Measurements from ENCODE around the gene PMS2. TPM values are rescaled to one million over a fixed set of nuclear protein-coding genes. Genes with fewer than 3 reads are reported as not detected.

The PMS2 gene
- total and polyA plus RNA-seq, 4 donors = 1.9 to 7.2 (median 4.9) TPM

DNA sequence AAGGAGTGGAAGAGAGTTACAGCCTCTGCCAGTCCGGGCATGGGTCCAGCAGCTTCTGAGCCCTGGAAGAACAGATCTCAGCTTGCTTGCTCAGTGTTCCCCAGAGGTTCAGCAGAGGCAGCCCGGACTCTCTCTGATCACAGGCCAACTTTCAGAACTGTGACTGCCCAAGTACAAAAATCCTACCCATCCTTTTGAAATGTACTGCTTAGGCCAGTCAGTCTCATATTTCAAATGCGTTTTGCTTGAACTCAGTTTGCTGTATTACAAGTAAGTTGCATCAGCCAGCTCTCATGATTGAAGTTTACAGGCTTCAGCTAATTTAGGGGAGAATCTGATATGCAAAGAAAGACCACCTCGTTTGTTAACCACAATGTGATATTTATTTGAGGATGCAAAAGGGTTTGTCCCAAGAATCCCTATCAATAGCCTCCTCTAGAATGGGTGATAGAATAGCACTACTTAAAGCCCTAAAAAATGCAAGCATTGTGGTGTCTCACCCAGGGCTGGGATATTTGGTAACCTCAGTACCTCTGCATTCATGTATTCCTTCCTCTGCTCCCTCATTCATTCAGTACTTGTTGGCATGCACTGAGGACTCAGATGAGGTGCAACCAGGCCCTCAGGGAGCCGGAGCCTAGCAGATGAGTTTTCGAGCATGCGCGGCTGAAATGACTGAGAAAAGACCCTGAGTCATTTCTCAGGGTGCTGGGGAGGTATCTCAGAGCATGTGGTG, 7.2 kb upstream of the PMS2 start:
- Histone ChIP-seq H3K4me1 (ENCODE audit: control insufficient read depth in 4 of 4, insufficient read depth in 4 of 4, low read length in 3 of 4) (peaks cover 0 to 37% (median 31%) of the 10 kb centered on the region in 4 donors), H3K36me3 (ENCODE audit: control insufficient read depth in 4 of 4, insufficient read depth in 3 of 4, low read depth in 1 of 4, low read length in 3 of 4) (peaks cover 8 to 48% (median 33%) of the 10 kb centered on the region in 4 donors), H3K27ac (ENCODE audit: low read depth in 1 of 2, low read length in 2 of 2) (peak overlapping the region in 1 of 2 donors; percentile 36), H3K9me3 (ENCODE audit: control insufficient read depth in 4 of 4, low read length in 3 of 4) (no peaks in the 10 kb centered on the region), H3K9ac (ENCODE audit: low read depth in 1 of 2, low read length in 2 of 2) (peak overlapping the region in 1 of 2 donors; percentile 64), H3K27me3 (ENCODE audit: control insufficient read depth in 4 of 4, insufficient read depth in 4 of 4, low read length in 3 of 4) (no peaks in the 10 kb centered on the region), H3K4me3 (ENCODE audit: low read depth in 1 of 3, low read length in 3 of 3) (no peak overlapping the region)
- TF ChIP-seq, protein P1, sequence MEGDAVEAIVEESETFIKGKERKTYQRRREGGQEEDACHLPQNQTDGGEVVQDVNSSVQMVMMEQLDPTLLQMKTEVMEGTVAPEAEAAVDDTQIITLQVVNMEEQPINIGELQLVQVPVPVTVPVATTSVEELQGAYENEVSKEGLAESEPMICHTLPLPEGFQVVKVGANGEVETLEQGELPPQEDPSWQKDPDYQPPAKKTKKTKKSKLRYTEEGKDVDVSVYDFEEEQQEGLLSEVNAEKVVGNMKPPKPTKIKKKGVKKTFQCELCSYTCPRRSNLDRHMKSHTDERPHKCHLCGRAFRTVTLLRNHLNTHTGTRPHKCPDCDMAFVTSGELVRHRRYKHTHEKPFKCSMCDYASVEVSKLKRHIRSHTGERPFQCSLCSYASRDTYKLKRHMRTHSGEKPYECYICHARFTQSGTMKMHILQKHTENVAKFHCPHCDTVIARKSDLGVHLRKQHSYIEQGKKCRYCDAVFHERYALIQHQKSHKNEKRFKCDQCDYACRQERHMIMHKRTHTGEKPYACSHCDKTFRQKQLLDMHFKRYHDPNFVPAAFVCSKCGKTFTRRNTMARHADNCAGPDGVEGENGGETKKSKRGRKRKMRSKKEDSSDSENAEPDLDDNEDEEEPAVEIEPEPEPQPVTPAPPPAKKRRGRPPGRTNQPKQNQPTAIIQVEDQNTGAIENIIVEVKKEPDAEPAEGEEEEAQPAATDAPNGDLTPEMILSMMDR (IDR thresholded peaks at IDR 0.05; ENCODE audit: low read depth, low read length, missing input control) = no peak
- peak in 1 of 2 donors; percentile 18 for TF ChIP-seq RAD21 (IDR thresholded peaks at IDR 0.05)
- TF ChIP-seq HNF4A (conservative IDR thresholded peaks at IDR 0.05) = peak; percentile 14 to 64
- TF ChIP-seq FOXA2 (IDR thresholded peaks at IDR 0.05) = no peak
- TF ChIP-seq SP1 (IDR thresholded peaks at IDR 0.05) = peak; percentile 41
- TF ChIP-seq, protein P2, sequence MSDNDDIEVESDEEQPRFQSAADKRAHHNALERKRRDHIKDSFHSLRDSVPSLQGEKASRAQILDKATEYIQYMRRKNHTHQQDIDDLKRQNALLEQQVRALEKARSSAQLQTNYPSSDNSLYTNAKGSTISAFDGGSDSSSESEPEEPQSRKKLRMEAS (IDR thresholded peaks at IDR 0.05) = no peak
- no peak for TF ChIP-seq JUND (IDR thresholded peaks at IDR 0.05)
- peak; percentile 8 to 60 for TF ChIP-seq RXRA (IDR thresholded peaks at IDR 0.05)
- TF ChIP-seq HNF4G (IDR thresholded peaks at IDR 0.05) = no peak
- TF ChIP-seq NR2F2 (IDR thresholded peaks at IDR 0.05) = no peak
- TF ChIP-seq, protein P3, sequence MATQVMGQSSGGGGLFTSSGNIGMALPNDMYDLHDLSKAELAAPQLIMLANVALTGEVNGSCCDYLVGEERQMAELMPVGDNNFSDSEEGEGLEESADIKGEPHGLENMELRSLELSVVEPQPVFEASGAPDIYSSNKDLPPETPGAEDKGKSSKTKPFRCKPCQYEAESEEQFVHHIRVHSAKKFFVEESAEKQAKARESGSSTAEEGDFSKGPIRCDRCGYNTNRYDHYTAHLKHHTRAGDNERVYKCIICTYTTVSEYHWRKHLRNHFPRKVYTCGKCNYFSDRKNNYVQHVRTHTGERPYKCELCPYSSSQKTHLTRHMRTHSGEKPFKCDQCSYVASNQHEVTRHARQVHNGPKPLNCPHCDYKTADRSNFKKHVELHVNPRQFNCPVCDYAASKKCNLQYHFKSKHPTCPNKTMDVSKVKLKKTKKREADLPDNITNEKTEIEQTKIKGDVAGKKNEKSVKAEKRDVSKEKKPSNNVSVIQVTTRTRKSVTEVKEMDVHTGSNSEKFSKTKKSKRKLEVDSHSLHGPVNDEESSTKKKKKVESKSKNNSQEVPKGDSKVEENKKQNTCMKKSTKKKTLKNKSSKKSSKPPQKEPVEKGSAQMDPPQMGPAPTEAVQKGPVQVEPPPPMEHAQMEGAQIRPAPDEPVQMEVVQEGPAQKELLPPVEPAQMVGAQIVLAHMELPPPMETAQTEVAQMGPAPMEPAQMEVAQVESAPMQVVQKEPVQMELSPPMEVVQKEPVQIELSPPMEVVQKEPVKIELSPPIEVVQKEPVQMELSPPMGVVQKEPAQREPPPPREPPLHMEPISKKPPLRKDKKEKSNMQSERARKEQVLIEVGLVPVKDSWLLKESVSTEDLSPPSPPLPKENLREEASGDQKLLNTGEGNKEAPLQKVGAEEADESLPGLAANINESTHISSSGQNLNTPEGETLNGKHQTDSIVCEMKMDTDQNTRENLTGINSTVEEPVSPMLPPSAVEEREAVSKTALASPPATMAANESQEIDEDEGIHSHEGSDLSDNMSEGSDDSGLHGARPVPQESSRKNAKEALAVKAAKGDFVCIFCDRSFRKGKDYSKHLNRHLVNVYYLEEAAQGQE (IDR thresholded peaks at IDR 0.05) = no peak
- TF ChIP-seq GABPA (IDR thresholded peaks at IDR 0.05 in 1 of 2, conservative IDR thresholded peaks at IDR 0.05 in 1 of 2) = no peak
- WGBS = 68% methylated on average over 8 of the region's 8 CpGs
- no peak for DNase-seq (ENCODE audit: low spot score)

DNA sequence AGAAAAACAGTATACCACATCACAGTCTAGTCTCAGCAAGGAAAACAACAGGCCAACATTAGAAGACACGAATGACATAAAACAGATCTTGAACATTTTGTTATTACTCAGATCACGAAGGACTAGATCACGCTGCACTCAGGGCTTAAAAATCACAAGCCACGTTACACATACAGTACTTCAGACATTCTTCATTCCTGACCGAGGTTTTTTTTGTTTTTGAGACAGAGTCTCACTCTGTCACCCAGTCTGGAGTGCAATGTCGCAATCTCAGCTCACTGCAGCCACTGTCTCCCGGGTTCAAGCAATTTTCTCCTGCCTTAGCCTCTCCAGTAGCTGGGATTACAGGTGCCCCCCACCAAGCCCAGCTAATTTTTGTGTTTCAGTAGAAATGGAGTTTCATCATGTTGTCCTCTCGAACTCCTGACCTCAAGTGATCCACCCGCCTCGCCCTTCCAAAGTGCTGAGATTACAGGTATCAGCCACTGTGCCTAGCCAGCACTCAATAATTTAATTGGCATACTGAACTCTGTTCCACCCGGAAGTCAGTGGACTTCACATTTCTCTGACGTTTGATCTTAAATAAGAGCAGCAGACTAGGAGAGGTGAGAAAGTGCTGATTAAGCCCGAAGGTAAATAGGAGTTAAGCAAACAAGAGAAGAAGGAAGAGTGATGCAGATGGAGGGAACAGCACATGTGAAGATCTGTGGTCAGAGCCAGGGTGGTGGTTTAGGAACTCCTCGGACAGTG, 3.7 kb upstream of the PMS2 start:
- H3K27ac ChIP-seq (ENCODE audit: low read depth in 1 of 2, low read length in 2 of 2) = peak overlapping the region; percentile 76 to 90
- WGBS = 29% methylated on average over 14 of the region's 14 CpGs
- TF ChIP-seq HNF4G (IDR thresholded peaks at IDR 0.05) = peak; percentile 75
- TF ChIP-seq, protein P4, sequence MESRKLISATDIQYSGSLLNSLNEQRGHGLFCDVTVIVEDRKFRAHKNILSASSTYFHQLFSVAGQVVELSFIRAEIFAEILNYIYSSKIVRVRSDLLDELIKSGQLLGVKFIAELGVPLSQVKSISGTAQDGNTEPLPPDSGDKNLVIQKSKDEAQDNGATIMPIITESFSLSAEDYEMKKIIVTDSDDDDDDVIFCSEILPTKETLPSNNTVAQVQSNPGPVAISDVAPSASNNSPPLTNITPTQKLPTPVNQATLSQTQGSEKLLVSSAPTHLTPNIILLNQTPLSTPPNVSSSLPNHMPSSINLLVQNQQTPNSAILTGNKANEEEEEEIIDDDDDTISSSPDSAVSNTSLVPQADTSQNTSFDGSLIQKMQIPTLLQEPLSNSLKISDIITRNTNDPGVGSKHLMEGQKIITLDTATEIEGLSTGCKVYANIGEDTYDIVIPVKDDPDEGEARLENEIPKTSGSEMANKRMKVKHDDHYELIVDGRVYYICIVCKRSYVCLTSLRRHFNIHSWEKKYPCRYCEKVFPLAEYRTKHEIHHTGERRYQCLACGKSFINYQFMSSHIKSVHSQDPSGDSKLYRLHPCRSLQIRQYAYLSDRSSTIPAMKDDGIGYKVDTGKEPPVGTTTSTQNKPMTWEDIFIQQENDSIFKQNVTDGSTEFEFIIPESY (IDR thresholded peaks at IDR 0.05) = peak; percentile 74
- TF ChIP-seq YY1 (IDR thresholded peaks at IDR 0.05) = peak; percentile 57
- TF ChIP-seq, protein P2 (IDR thresholded peaks at IDR 0.05) = peak; percentile 76
- peak in 1 of 2 donors; percentile 60 for TF ChIP-seq JUND (IDR thresholded peaks at IDR 0.05)
- peak; percentile 87 for TF ChIP-seq FOXA2 (IDR thresholded peaks at IDR 0.05)
- TF ChIP-seq SP1 (IDR thresholded peaks at IDR 0.05) = peak; percentile 94
- TF ChIP-seq FOXA1 (IDR thresholded peaks at IDR 0.05) = peak; percentile 64
- TF ChIP-seq EGR1 (IDR thresholded peaks at IDR 0.05; ENCODE audit: low read depth in 2 of 2) = no peak
- TF ChIP-seq RAD21 (IDR thresholded peaks at IDR 0.05) = no peak
- peak; percentile 19 for TF ChIP-seq TAF1 (conservative IDR thresholded peaks at IDR 0.05)
- TF ChIP-seq, protein P5, sequence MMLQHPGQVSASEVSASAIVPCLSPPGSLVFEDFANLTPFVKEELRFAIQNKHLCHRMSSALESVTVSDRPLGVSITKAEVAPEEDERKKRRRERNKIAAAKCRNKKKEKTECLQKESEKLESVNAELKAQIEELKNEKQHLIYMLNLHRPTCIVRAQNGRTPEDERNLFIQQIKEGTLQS (IDR thresholded peaks at IDR 0.05) = peak; percentile 75
- TF ChIP-seq NR2F2 (IDR thresholded peaks at IDR 0.05) = peak; percentile 69
- TF ChIP-seq, protein P1 (IDR thresholded peaks at IDR 0.05; ENCODE audit: low read depth, low read length, missing input control) = no peak
- TF ChIP-seq HNF4A (conservative IDR thresholded peaks at IDR 0.05) = peak; percentile 94 to 96
- TF ChIP-seq RXRA (IDR thresholded peaks at IDR 0.05) = peak; percentile 99
- TF ChIP-seq GABPA (IDR thresholded peaks at IDR 0.05 in 1 of 2, conservative IDR thresholded peaks at IDR 0.05 in 1 of 2) = peak in 1 of 2 donors; percentile 79

More for the DNA sequence above, 3.7 kb upstream of the PMS2 start:
- DNase-seq (ENCODE audit: low spot score) = no peak
- Histone ChIP-seq H3K9me3 (ENCODE audit: control insufficient read depth in 4 of 4, low read length in 3 of 4) (no peaks in the 10 kb centered on the region), H3K4me3 (ENCODE audit: low read depth in 1 of 3, low read length in 3 of 3) (no peak overlapping the region), H3K36me3 (ENCODE audit: control insufficient read depth in 4 of 4, insufficient read depth in 3 of 4, low read depth in 1 of 4, low read length in 3 of 4) (peaks cover 5 to 17% (median 16%) of the 10 kb centered on the region in 4 donors), H3K4me1 (ENCODE audit: control insufficient read depth in 4 of 4, insufficient read depth in 4 of 4, low read length in 3 of 4) (peaks cover 3 to 55% (median 46%) of the 10 kb centered on the region in 4 donors), H3K9ac (ENCODE audit: low read depth in 1 of 2, low read length in 2 of 2) (peak overlapping the region; percentile 52 to 58), H3K27me3 (ENCODE audit: control insufficient read depth in 4 of 4, insufficient read depth in 4 of 4, low read length in 3 of 4) (no peaks in the 10 kb centered on the region)
